NCI-H524 (cell line): ENCODE measurements around the gene NPIPA2.
"Not testable (repeated sequence)": the region's sequence is repeated elsewhere in the genome, so short reads cannot be mapped to it uniquely, and the experiment has no call there.

Experiments used
- DNase-seq, 2 experiments: peaks; one replicate each; lab custom pipeline; 2025; lab: John Stamatoyannopoulos, UW

Gene NPIPA2

DNA sequence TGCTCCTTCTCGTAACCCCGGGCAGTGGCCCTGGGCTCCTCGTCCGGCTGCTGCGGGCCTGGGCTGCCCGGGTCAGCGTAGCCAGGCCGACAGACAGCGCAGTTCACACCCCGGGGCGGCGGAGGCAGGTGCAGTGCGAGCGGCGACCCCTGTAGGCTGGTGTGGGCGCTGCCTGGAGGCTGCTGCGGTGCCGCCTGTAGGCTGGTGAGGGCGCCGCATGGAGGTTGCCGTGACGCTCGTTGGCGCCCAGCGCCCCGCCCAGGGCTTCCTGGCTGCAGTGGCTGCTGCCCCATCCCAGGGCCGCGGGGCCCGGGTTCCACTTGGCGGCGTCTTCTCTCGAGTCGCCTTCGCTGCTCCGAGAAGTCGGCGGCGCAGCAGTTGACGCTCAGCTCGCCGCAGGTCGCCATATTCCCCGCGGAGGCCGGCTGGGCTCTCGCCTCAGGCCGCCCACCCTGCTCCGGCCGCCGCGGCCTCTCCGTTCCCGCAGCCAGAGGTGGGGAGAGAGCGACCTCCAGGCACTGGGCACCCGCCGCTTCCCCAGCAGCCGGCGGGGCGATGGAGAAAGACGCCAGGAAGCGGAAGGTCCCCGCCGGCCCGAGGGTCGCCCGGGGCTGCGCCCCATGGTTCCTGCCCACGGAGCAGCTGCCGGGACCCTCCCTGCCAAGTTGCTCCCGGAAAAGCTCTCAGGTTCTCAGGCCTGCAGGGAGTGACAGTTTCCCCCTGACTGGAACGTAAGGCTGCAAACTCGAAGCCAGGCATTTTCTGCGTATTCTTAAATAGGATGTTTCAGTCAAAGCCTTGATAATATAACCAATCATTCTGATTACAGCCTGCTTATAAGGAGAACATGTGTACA is at the start of gene NPIPA2:
NPIPA2 (plus strand) TSS at position 261 of the 856 bp plus-strand sequence. CDS start 5,533 bp downstream, outside the sequence.
- DNase-seq = not testable (repeated sequence)

DNA sequence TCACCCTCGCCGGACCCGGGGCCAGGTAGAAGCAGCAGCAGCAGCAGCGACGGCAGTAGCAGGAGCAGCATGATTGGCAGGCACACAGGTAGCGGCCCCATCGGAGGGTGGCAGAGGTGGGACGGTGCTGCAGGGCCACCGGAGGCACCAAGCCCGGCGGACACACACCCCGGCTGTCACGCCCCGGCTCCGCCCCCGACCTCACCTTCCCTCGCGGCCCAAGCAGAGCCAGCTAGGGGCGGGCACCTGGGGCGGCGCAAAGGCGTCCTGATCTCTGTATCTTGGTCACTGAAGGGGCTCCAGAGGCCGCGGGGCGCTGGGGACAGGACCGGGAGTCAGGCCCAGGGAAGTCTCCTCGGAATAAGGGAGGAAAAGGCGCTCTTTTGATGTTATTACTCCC is 48.2 kb upstream of the NPIPA2 start, which contains the start of gene PLA2G10:
PLA2G10 (minus strand) TSS at position 180 of the 400 bp plus-strand sequence; CDS start at position 101, 79 bp downstream.
- not testable (repeated sequence) for DNase-seq

DNA sequence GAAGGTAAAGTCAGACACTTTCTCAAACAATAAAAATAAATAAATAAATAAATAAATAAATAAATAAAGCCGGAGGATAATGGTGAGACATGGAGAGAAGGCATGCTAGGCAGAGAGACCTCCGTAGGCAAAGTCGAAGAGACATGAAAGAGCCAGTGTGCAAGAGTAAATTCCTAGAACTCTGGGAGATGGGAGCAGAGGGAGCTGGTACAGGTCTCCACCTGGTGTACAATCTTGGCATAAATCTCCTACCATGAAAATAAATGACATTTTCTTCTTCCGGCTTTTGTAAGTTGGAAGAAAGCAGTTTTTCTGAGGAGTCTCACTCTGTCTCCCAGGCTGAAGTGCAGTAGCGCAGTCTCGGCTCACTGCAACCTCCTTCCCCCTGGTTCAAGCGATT is 40.5 kb upstream of the NPIPA2 start:
- not testable (repeated sequence) for DNase-seq

DNA sequence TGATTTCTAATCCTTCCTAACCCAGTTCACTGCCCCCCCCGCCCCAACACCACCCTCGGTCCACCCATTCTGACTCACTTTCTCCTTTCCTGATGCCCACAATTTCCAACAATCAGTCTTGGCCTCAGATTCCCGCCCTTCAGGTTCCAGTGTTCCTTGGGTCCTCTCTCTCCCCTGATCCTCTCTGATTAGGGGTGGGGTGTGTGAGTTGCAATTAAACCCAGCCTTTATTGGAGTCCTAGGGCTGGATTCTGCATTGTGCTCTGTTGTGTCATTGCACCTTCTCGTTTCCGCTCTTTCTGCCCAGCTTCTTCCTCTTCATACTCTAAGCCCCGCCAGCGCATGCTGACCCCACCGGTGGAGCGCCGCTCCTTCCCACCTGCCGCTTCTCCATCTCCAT is 39.7 kb upstream of the NPIPA2 start:
- DNase-seq = not testable (repeated sequence)

DNA sequence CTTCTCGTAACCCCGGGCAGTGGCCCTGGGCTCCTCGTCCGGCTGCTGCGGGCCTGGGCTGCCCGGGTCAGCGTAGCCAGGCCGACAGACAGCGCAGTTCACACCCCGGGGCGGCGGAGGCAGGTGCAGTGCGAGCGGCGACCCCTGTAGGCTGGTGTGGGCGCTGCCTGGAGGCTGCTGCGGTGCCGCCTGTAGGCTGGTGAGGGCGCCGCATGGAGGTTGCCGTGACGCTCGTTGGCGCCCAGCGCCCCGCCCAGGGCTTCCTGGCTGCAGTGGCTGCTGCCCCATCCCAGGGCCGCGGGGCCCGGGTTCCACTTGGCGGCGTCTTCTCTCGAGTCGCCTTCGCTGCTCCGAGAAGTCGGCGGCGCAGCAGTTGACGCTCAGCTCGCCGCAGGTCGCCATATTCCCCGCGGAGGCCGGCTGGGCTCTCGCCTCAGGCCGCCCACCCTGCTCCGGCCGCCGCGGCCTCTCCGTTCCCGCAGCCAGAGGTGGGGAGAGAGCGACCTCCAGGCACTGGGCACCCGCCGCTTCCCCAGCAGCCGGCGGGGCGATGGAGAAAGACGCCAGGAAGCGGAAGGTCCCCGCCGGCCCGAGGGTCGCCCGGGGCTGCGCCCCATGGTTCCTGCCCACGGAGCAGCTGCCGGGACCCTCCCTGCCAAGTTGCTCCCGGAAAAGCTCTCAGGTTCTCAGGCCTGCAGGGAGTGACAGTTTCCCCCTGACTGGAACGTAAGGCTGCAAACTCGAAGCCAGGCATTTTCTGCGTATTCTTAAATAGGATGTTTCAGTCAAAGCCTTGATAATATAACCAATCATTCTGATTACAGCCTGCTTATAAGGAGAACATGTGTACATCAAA is 38.9 kb upstream of the NPIPA2 start, which contains the start of gene NPIPA3:
NPIPA3 (plus strand) TSS at position 256 of the 856 bp plus-strand sequence. CDS start 5,533 bp downstream, outside the sequence.
- DNase-seq = not testable (repeated sequence)

DNA sequence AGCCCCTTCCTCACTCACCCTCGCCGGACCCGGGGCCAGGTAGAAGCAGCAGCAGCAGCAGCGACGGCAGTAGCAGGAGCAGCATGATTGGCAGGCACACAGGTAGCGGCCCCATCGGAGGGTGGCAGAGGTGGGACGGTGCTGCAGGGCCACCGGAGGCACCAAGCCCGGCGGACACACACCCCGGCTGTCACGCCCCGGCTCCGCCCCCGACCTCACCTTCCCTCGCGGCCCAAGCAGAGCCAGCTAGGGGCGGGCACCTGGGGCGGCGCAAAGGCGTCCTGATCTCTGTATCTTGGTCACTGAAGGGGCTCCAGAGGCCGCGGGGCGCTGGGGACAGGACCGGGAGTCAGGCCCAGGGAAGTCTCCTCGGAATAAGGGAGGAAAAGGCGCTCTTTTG is 9.1 kb upstream of the NPIPA2 start:
- not testable (repeated sequence) for DNase-seq

DNA sequence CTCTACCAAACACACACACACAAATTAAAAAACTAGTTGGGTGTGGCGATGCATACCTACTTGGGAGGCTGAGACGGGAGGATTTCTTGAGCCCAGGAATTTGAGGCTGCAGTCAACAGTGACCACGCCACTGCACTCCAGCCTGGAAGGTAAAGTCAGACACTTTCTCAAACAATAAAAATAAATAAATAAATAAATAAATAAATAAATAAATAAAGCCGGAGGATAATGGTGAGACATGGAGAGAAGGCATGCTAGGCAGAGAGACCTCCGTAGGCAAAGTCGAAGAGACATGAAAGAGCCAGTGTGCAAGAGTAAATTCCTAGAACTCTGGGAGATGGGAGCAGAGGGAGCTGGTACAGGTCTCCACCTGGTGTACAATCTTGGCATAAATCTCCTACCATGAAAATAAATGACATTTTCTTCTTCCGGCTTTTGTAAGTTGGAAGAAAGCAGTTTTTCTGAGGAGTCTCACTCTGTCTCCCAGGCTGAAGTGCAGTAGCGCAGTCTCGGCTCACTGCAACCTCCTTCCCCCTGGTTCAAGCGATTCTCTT is 1.4 kb upstream of the NPIPA2 start:
- not testable (repeated sequence) for DNase-seq

DNA sequence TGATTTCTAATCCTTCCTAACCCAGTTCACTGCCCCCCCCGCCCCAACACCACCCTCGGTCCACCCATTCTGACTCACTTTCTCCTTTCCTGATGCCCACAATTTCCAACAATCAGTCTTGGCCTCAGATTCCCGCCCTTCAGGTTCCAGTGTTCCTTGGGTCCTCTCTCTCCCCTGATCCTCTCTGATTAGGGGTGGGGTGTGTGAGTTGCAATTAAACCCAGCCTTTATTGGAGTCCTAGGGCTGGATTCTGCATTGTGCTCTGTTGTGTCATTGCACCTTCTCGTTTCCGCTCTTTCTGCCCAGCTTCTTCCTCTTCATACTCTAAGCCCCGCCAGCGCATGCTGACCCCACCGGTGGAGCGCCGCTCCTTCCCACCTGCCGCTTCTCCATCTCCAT is 539 bp upstream of the NPIPA2 start:
- not testable (repeated sequence) for DNase-seq

DNA sequence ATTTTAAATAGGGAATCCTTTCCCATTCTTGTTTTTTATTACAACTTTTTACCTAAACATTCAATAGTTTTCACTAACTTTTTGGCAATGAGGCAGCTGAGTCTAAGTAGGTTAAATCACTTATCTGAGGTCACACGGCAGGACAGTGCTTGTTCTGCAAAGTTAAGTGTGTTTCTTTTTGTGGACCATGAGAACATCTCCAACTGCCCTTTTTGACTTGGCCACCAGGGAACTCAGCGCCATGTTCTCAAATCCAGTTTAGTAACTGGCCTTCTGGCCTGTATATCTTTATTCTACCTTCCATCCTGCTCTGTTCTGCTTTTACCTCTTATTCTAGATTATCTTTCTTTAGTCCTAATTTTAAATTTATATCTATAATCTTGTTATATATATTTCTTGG is 31.3 kb downstream of the NPIPA2 start:
- DNase-seq = not testable (repeated sequence)

DNA sequence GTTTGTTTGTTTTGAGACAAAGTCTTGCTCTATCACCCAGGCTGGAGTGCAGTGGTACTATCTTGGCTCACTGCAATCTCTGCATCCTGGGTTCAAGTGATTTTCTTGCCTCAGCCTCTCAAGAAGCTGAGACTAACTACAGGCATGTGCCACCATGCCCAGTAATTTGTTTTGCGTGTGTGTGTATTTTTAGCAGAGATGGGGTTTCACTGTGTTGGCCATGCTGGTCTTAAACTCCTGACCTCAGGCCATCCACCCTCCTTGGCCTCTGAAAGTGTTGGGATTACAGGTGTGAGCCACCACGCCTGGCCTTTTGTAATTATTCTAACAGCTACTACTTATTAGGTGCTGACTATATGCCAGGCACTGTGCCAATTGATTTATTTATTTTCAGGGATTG is 33.3 kb downstream of the NPIPA2 start:
- DNase-seq = not testable (repeated sequence)

DNA sequence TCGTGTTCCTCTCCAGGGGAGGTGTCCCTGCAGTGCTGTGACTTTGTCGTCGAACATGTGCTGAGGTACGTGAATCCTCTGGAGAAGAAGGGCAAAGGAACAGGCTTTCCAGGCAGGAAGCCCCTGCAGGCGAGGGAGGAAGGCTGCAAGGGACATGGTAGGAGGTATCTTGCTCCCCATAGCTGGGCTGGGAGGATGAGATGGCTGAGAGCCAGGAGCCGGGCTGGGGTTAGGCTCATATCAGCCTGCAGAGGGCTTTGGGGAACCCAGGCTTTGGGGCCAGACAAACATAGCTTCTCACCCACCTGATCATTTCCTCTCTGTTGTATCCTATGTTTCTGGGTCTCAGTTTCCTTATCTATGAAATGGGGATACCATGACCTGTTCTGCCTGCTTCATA is 34.4 kb downstream of the NPIPA2 start:
- DNase-seq = not testable (repeated sequence)

DNA sequence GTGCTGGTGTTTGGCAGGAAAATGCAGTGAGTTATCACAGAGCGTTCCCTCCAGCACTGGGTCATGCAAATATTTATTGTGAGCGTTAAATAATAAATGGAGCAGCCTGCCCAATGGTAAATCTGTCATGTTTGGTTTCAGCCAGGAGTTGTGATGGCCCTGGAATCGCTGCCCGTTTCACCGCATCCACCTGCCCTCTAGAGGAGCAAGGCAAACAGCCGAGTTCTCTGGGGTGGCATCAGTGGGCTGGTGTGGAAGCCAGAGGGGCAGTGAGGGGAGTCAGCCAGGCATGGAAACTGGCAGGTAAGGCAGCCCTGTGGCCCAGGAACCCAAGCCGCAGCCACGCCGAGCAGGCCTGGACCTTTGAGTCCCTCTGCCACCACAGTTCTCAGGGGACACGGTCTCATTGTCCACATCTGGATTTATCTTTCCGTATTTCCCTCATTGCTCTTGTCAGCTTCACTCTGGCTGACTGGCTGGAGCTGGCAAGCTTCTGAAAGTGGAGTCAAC is 37.1 kb downstream of the NPIPA2 start:
- DNase-seq = not testable (repeated sequence)

DNA sequence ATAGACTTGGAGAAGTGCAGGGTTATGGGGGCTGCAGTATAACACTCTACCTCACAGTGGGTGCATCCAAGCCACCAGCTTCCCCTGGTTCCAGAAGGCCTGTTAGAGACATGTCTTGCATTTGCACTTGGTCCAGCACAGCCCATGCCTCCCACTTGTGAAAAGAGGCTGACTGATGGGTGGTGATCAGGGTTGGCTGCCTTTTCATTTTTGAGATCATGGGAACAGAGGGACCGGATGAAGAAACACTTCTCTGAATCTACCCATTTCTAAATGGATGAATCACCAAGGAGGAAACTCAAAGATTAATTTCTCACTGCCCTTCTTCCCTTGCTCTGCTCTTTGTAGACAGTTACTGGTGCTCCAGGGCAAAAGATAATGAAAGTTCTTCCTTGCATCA is 43.8 kb downstream of the NPIPA2 start:
- DNase-seq = not testable (repeated sequence)

DNA sequence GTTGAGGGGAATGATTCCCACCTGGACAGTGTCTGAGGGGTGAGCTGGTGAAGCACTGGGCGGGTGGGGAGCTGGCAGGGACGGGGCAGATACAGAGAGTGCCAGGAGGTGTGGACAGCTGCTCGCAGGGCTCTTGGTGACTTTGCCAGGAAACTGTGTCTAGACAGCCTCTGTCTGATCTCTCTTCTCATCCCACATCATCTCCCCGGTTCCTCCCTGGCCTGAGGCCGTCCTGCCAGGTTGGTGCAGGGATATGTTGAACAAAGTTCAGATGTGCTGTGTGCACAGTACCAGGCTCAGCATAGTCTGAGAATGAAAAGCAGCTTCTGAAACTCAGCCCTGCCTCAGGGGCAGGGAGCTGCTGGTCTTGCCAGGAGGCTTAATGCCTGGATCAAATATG is 47.2 kb downstream of the NPIPA2 start:
- not testable (repeated sequence) for DNase-seq

DNA sequence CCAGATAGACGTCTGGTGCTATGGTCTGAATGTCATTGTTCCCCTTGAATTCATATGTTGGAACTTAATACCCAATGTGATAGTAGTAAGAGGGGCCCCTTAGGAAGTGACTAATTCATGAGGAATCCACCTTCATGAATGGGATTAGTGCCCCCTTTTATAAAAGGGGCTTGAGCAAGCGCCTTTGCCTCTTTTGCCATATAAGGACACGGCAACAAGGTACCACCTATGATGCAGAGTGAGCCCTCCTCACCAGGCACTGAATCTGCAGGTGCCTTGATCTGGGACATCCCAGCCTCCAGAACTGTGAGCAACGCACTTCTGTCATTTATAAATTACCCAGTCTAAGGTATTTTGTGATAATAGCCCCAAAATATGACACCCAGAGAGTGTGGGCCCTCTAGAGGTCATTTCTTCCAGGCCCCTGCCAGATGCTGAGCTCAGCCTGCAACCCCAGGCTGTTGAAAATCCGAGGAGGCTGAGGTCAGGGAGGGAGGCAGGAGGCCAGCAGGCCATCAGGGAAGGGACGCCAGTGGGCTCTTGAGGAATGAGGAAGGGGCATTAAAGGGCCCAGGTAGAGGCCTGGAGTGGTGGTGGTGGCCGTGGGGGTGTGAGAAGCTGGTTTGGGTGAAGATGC is 48.1 kb downstream of the NPIPA2 start:
- DNase-seq = not testable (repeated sequence)

DNA sequence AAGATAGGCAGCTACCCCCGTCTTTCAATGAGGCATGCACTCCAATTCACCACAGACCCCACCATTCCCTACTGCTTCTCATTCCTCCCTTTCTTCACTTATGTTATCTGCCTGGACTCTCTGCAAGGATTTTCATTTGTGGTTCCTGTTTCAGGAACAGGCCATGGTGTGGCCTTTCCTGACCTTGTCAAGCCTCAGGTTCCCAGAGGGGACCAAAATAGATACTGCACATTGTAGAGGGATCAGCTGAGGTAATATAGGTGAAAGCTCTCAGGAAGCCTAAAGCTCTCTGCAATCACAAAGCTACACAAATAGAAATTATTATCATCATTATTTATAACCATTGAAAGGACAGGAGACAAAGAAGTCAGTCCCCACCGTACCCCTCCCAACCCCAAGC is 50.6 kb downstream of the NPIPA2 start:
- not testable (repeated sequence) for DNase-seq

DNA sequence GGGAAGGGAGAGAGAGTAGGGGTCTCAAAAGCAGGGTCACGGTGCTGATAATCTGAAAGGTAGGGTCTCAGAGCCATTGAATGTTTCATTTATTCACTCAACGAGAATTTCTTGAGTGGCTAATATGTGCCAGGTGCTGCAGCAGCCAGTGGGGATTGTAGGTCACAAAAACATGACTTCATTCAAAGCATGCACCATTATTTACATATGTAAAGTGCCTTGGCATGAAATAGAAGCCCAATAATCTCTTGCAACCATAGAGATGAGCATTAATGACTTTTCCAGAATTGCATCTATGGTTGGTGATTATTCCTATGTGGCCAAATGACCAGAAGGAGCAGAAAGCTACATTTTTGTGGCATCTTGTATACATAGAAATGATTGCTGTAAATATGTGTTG is 55.2 kb downstream of the NPIPA2 start:
- not testable (repeated sequence) for DNase-seq

DNA sequence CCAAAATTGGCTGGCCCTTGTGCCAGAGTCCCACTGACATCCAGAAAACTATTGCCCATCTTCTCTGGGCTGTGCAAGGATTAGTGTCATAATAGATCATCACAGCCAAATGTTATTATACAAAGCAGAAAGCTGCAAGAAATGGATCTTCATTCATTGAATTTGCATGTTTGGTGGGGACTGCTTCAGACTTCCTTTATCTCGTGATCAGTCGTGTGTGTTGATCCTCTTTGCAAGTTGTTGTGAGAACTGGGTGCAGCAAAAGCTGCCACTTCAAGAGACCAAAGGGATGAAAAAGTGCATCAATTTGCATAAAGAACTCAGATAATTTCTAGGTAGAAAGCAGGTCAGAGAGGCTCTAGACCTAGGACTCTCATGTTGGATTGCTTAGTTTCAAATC is 61.2 kb downstream of the NPIPA2 start:
- DNase-seq = not testable (repeated sequence)

DNA sequence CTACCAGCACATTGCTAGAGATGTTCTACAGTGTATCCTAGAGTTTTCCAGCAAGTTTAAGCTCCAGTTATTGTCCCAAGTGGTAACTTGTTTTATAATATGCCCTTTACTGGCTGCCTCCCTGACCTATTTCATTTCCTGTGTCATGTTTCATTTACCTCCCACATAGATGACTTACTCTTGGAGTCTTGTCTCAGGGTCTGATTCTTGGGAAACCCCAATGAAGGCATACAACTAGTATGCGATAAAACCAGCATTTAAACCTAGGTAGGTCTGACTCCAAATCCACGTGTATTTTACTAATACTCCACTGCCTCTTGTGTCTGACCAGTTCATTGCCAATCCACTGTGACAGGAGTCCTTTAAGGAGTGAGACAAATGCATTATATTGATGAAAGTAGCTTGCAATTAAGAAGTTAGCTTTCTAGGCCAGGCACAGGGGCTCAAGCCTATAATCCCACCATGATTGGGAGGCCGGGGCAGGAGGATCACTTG is 64.9 kb downstream of the NPIPA2 start:
- not testable (repeated sequence) for DNase-seq

DNA sequence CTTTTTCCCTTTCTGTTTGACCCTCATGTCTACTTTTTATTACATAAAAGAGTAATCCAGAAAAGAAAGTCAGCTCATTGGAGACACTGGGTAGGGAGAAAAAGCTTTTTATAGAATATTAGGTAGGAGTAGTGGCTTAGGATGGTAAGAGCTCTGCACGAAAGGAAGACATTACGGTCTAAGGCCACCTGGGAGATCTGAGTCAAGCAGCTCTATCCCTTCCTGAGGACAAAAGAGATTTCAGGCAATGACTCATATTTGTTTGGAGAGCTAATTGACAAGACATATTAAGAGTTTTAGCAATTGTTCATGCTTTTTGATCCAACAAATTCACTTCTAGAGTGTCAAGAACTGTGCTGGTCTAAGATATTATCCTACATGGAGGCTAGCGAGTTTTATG is 71.6 kb downstream of the NPIPA2 start:
- DNase-seq = not testable (repeated sequence)
